Activated CD4-positive, alpha-beta T cell treated with anti-CD3 and anti-CD28 coated beads for 36 hours (primary cell): ENCODE results near the gene ATP6V0A4. TPM values are rescaled to one million over a fixed set of nuclear protein-coding genes. Genes with fewer than 3 reads are reported as not detected.

Source experiments
- ATAC-seq: fragments of 200-7000 bp; cut with Tn5 transposase; one replicate; pipeline ENCODE4 v1.10.0; 2021; ENCODE audit warnings: mild to moderate bottlenecking, moderate library complexity
- CTCF ChIA-PET: fragments of 350-600 bp; sonication (Branson Sonifier 250); formaldehyde crosslinking; loops from one replicate; lab custom pipeline; 2021; ENCODE audit warnings: antibody characterized with exemption; lab: Charles Lee
- POLR2A ChIA-PET: fragments of 350-600 bp; sonication (Branson Sonifier 250); formaldehyde crosslinking; loops from one replicate; lab custom pipeline; 2021; ENCODE audit warnings: antibody characterized with exemption, inconsistent platforms; lab: Charles Lee
- DNase-seq: peaks from one replicate; pipeline ENCODE4 v3.0.0-alpha.2; 2020
- H3K27ac Mint-ChIP-seq: one replicate; pipeline ENCODE4 v1.8.0; 2021; ENCODE audit warnings: mixed read lengths
- H3K27me3 Mint-ChIP-seq: one replicate; pipeline ENCODE4 v1.8.0; 2021; ENCODE audit warnings: mixed read lengths
- H3K36me3 Mint-ChIP-seq: one replicate; pipeline ENCODE4 v1.8.0; 2021; ENCODE audit warnings: low read depth, mixed read lengths
- H3K4me1 Mint-ChIP-seq: one replicate; pipeline ENCODE4 v1.8.0; 2021; ENCODE audit warnings: mixed read lengths
- H3K4me3 Mint-ChIP-seq: one replicate; pipeline ENCODE4 v1.8.0; 2021; ENCODE audit warnings: mild to moderate bottlenecking, moderate library complexity, mixed read lengths
- H3K9me3 Mint-ChIP-seq: one replicate; pipeline ENCODE4 v1.8.0; 2021; ENCODE audit warnings: low read depth, mixed read lengths
- intact Hi-C, 2 experiments: fragments of 100-400 bp; cut with DNase I in 1 of 2; cut with micrococcal nuclease in 1 of 2; formaldehyde crosslinking; loops; one replicate each; pipeline versions ENCODE4 v1.14.2 to v1.15.1; 2022 to 2024; cut with DNase I, micrococcal nuclease
- total RNA-seq, 2 experiments: library from RNA; stranded (reverse); gene quantifications; one replicate each; pipeline ENCODE4 v1.2.3, GENCODE V29; 2021

The ATP6V0A4 gene
- total RNA-seq, 2 experiments from 2014 or later = 0.19 to 0.32 TPM

GRCh38 chr7:138668229-138668596 lies 129.8 kb downstream of the ATP6V0A4 start:
- Mint-ChIP-seq H3K27me3 (peaks cover 17% of the 10 kb centered on the region), H3K27ac (no peak overlapping the region), H3K4me1 (peaks cover 13% of the 10 kb centered on the region), H3K36me3 (no peaks in the 10 kb centered on the region), H3K9me3 (no peaks in the 10 kb centered on the region), H3K4me3 (no peak overlapping the region)
- ATAC-seq = no peak
- intact Hi-C loops = loop anchor here in 1 of 2 experiments (5.0 kb wide), 1 partner anchor 199 kb away; no protein-coding TSS in a partner anchor
- DNase-seq = no peak
- ChIA-PET POLR2A (no interaction called here), CTCF (no interaction called here)

- ChIA-PET POLR2A (no interaction called here), CTCF (interaction anchor here (0.6 kb wide), 1 partner anchor 624 kb away, joined by 3 read pairs; no protein-coding TSS in a partner anchor)
- DNase-seq (peak; percentile 42), ATAC-seq (peak; percentile 77)
- intact Hi-C loops = loop anchor here in 1 of 2 experiments (5.0 kb wide), 1 partner anchor 200 kb away; no protein-coding TSS in a partner anchor
- peaks cover 17% of the 10 kb centered on the region for H3K27me3 Mint-ChIP-seq
- no peak overlapping the region for H3K27ac Mint-ChIP-seq
- H3K4me1 Mint-ChIP-seq = peaks cover 13% of the 10 kb centered on the region
- H3K4me3 Mint-ChIP-seq = no peak overlapping the region
- no peaks in the 10 kb centered on the region for H3K9me3 Mint-ChIP-seq
- H3K36me3 Mint-ChIP-seq = no peaks in the 10 kb centered on the region
Observed at GRCh38 chr7:138667535-138668228, 130.3 kb downstream of the ATP6V0A4 start.

- intact Hi-C loops = loop anchor here in 1 of 2 experiments (5.0 kb wide), 1 partner anchor 201 kb away; no protein-coding TSS in a partner anchor
- H3K4me1 Mint-ChIP-seq = peaks cover 13% of the 10 kb centered on the region
- ChIA-PET POLR2A (no interaction called here), CTCF (no interaction called here)
- peaks cover 17% of the 10 kb centered on the region for H3K27me3 Mint-ChIP-seq
- H3K27ac Mint-ChIP-seq = no peak overlapping the region
- H3K36me3 Mint-ChIP-seq = no peaks in the 10 kb centered on the region
- no peak overlapping the region for H3K4me3 Mint-ChIP-seq
- H3K9me3 Mint-ChIP-seq = no peaks in the 10 kb centered on the region
- no peak for ATAC-seq
- no peak for DNase-seq
Observed at GRCh38 chr7:138666385-138666784, 131.6 kb downstream of the ATP6V0A4 start.

- Mint-ChIP-seq H3K4me3 (no peak overlapping the region), H3K27me3 (peaks cover 17% of the 10 kb centered on the region), H3K9me3 (no peaks in the 10 kb centered on the region), H3K27ac (no peak overlapping the region), H3K36me3 (no peaks in the 10 kb centered on the region), H3K4me1 (peaks cover 13% of the 10 kb centered on the region)
- no peak for ATAC-seq
- CTCF ChIA-PET = no interaction called here
- intact Hi-C loops = loop anchor here in 1 of 2 experiments (5.0 kb wide), 1 partner anchor 202 kb away; no protein-coding TSS in a partner anchor
- POLR2A ChIA-PET = interaction anchor here (0.6 kb wide), 1 partner anchor 62 kb away, joined by 3 read pairs; no protein-coding TSS in a partner anchor
- no peak for DNase-seq
Observed at GRCh38 chr7:138665669-138666140, 132.3 kb downstream of the ATP6V0A4 start.

- Mint-ChIP-seq H3K27me3 (peaks cover 17% of the 10 kb centered on the region), H3K36me3 (no peaks in the 10 kb centered on the region), H3K4me3 (peak overlapping the region; percentile 22), H3K4me1 (peaks cover 13% of the 10 kb centered on the region), H3K27ac (no peak overlapping the region), H3K9me3 (no peaks in the 10 kb centered on the region)
- ChIA-PET POLR2A (interaction anchor here (0.6 kb wide), 1 partner anchor 62 kb away, joined by 3 read pairs; no protein-coding TSS in a partner anchor), CTCF (interaction anchor here (0.8 kb wide), 1 partner anchor 17 kb away, joined by 4 read pairs; no protein-coding TSS in a partner anchor)
- intact Hi-C loops = loop anchor here in 1 of 2 experiments (5.0 kb wide), 1 partner anchor 202 kb away; no protein-coding TSS in a partner anchor
- ATAC-seq (no peak), DNase-seq (no peak)
Observed at GRCh38 chr7:138665249-138665648, 132.7 kb downstream of the ATP6V0A4 start.

- ATAC-seq (peak; percentile 42), DNase-seq (peak; percentile 26)
- Mint-ChIP-seq H3K4me1 (peaks cover 13% of the 10 kb centered on the region), H3K9me3 (no peaks in the 10 kb centered on the region), H3K36me3 (no peaks in the 10 kb centered on the region), H3K4me3 (peak overlapping the region; percentile 61), H3K27me3 (peaks cover 17% of the 10 kb centered on the region), H3K27ac (no peak overlapping the region)
- ChIA-PET POLR2A (no interaction called here), CTCF (interaction anchor here (0.5 kb wide), 1 partner anchor 711 kb away, joined by 3 read pairs; no protein-coding TSS in a partner anchor)
- intact Hi-C loops = no loop called here
Observed at GRCh38 chr7:138663725-138664710, 134.0 kb downstream of the ATP6V0A4 start.

- Mint-ChIP-seq H3K27me3 (peaks cover 15% of the 10 kb centered on the region), H3K4me3 (no peak overlapping the region), H3K4me1 (peaks cover 11% of the 10 kb centered on the region), H3K9me3 (no peaks in the 10 kb centered on the region), H3K36me3 (no peaks in the 10 kb centered on the region), H3K27ac (no peak overlapping the region)
- DNase-seq = no peak
- no peak for ATAC-seq
- ChIA-PET POLR2A (no interaction called here), CTCF (interaction anchor here (0.6 kb wide), 1 partner anchor 502 kb away, joined by 3 read pairs; no protein-coding TSS in a partner anchor)
- intact Hi-C loops = no loop called here
Observed at GRCh38 chr7:138662991-138663320, 135.0 kb downstream of the ATP6V0A4 start.

- Mint-ChIP-seq H3K36me3 (no peaks in the 10 kb centered on the region), H3K27me3 (peaks cover 14% of the 10 kb centered on the region), H3K9me3 (no peaks in the 10 kb centered on the region), H3K4me3 (no peak overlapping the region), H3K27ac (no peak overlapping the region), H3K4me1 (peaks cover 5% of the 10 kb centered on the region)
- intact Hi-C loops = no loop called here
- POLR2A ChIA-PET = no interaction called here
- DNase-seq (no peak), ATAC-seq (no peak)
- CTCF ChIA-PET = interaction anchor here (0.6 kb wide), 1 partner anchor 502 kb away, joined by 3 read pairs; no protein-coding TSS in a partner anchor
Observed at GRCh38 chr7:138662076-138662990, 135.7 kb downstream of the ATP6V0A4 start.

GRCh38 chr7:138661069-138661635 lies 136.8 kb downstream of the ATP6V0A4 start:
- ChIA-PET CTCF (no interaction called here), POLR2A (interaction anchor here (0.6 kb wide), 1 partner anchor 546 kb away, joined by 3 read pairs; no protein-coding TSS in a partner anchor)
- Mint-ChIP-seq H3K27me3 (peaks cover 8% of the 10 kb centered on the region), H3K36me3 (no peaks in the 10 kb centered on the region), H3K4me3 (no peak overlapping the region), H3K9me3 (no peaks in the 10 kb centered on the region), H3K27ac (no peak overlapping the region), H3K4me1 (peaks cover 3% of the 10 kb centered on the region)
- intact Hi-C loops = no loop called here
- DNase-seq = no peak
- ATAC-seq = no peak

GRCh38 chr7:138658889-138659288 lies 139.1 kb downstream of the ATP6V0A4 start:
- ChIA-PET POLR2A (no interaction called here), CTCF (no interaction called here)
- intact Hi-C loops = no loop called here
- no peak overlapping the region for H3K27ac Mint-ChIP-seq
- no peaks in the 10 kb centered on the region for H3K36me3 Mint-ChIP-seq
- ATAC-seq (no peak), DNase-seq (no peak)
- no peak overlapping the region for H3K4me3 Mint-ChIP-seq
- H3K4me1 Mint-ChIP-seq = peaks cover 2% of the 10 kb centered on the region
- H3K9me3 Mint-ChIP-seq = no peaks in the 10 kb centered on the region
- peaks cover 1% of the 10 kb centered on the region for H3K27me3 Mint-ChIP-seq
